WTC11 (cell line): Measurements from ENCODE around the gene HES2.

ENCODE experiments used
- NR2C2 ChIP-seq: sonication (generic); formaldehyde crosslinking; IDR thresholded peaks from 2 replicates; pipeline ENCODE4 v1.8.0; 2022; ENCODE audit warnings: mild to moderate bottlenecking, missing genetic modification reagents
- ZNF317 ChIP-seq: sonication (generic); formaldehyde crosslinking; IDR thresholded peaks from 2 replicates; pipeline ENCODE4 v1.8.1; 2023; ENCODE audit warnings: low read depth, mild to moderate bottlenecking, moderate library complexity, missing genetic modification reagents, borderline replicate concordance
- TF ChIP-seq, protein P1 (sequence below): sonication (generic); formaldehyde crosslinking; IDR thresholded peaks from 2 replicates; pipeline ENCODE4 v1.8.1; 2023; ENCODE audit warnings: mild to moderate bottlenecking, missing genetic modification reagents, borderline replicate concordance
- TF ChIP-seq, protein P2 (sequence below): sonication (generic); formaldehyde crosslinking; IDR thresholded peaks from 2 replicates; pipeline ENCODE4 v1.8.0; 2022; ENCODE audit warnings: mild to moderate bottlenecking, missing genetic modification reagents
- TF ChIP-seq, protein P3 (sequence below): fragments of 200-600 bp; IDR thresholded peaks from 2 replicates; pipeline ENCODE4 v1.8.0; 2022; ENCODE audit warnings: antibody characterized with exemption

DNA sequence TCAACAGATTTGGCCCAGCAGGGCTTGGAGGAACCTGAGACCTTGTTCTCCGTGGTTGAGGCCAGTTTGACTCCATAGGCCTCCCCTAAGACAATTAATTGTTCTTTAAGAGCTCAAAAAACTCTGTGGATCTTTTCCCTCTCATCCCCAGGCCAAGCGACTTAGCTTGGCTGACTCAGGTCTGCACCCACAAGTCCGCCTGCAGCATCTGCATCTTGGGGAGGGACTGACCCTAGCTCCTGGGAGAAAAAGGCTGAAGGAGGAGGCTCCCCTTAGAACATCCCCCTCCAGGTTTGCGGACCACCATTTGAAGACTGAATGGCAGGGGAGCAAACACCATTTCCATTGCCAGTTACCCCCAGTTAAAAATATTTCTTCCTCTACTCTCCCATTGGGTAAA is 1.5 kb upstream of the HES2 start:
- TF ChIP-seq, protein P1, sequence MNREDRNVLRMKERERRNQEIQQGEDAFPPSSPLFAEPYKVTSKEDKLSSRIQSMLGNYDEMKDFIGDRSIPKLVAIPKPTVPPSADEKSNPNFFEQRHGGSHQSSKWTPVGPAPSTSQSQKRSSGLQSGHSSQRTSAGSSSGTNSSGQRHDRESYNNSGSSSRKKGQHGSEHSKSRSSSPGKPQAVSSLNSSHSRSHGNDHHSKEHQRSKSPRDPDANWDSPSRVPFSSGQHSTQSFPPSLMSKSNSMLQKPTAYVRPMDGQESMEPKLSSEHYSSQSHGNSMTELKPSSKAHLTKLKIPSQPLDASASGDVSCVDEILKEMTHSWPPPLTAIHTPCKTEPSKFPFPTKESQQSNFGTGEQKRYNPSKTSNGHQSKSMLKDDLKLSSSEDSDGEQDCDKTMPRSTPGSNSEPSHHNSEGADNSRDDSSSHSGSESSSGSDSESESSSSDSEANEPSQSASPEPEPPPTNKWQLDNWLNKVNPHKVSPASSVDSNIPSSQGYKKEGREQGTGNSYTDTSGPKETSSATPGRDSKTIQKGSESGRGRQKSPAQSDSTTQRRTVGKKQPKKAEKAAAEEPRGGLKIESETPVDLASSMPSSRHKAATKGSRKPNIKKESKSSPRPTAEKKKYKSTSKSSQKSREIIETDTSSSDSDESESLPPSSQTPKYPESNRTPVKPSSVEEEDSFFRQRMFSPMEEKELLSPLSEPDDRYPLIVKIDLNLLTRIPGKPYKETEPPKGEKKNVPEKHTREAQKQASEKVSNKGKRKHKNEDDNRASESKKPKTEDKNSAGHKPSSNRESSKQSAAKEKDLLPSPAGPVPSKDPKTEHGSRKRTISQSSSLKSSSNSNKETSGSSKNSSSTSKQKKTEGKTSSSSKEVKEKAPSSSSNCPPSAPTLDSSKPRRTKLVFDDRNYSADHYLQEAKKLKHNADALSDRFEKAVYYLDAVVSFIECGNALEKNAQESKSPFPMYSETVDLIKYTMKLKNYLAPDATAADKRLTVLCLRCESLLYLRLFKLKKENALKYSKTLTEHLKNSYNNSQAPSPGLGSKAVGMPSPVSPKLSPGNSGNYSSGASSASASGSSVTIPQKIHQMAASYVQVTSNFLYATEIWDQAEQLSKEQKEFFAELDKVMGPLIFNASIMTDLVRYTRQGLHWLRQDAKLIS (CRISPR knock-in tag): no peak
- TF ChIP-seq, protein P2, sequence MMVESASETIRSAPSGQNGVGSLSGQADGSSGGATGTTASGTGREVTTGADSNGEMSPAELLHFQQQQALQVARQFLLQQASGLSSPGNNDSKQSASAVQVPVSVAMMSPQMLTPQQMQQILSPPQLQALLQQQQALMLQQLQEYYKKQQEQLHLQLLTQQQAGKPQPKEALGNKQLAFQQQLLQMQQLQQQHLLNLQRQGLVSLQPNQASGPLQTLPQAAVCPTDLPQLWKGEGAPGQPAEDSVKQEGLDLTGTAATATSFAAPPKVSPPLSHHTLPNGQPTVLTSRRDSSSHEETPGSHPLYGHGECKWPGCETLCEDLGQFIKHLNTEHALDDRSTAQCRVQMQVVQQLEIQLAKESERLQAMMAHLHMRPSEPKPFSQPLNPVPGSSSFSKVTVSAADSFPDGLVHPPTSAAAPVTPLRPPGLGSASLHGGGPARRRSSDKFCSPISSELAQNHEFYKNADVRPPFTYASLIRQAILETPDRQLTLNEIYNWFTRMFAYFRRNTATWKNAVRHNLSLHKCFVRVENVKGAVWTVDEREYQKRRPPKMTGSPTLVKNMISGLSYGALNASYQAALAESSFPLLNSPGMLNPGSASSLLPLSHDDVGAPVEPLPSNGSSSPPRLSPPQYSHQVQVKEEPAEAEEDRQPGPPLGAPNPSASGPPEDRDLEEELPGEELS (CRISPR knock-in tag): no peak
- TF ChIP-seq ZNF317 (CRISPR knock-in tag) (no peak), NR2C2 (CRISPR knock-in tag) (no peak)
- TF ChIP-seq, protein P3, sequence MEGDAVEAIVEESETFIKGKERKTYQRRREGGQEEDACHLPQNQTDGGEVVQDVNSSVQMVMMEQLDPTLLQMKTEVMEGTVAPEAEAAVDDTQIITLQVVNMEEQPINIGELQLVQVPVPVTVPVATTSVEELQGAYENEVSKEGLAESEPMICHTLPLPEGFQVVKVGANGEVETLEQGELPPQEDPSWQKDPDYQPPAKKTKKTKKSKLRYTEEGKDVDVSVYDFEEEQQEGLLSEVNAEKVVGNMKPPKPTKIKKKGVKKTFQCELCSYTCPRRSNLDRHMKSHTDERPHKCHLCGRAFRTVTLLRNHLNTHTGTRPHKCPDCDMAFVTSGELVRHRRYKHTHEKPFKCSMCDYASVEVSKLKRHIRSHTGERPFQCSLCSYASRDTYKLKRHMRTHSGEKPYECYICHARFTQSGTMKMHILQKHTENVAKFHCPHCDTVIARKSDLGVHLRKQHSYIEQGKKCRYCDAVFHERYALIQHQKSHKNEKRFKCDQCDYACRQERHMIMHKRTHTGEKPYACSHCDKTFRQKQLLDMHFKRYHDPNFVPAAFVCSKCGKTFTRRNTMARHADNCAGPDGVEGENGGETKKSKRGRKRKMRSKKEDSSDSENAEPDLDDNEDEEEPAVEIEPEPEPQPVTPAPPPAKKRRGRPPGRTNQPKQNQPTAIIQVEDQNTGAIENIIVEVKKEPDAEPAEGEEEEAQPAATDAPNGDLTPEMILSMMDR: no peak
